GM19099 (cell line): ENCODE measurements around the gene RBM22.

ENCODE experiments used
- POLR2A ChIP-seq: IDR thresholded peaks from 3 replicates; pipeline ENCODE4 v1.6.1; 2011; ENCODE audit warnings: low read depth; ENCODE audit not compliant: insufficient read length; ENCODE audit errors: extremely low read depth

RBM22 gene

DNA sequence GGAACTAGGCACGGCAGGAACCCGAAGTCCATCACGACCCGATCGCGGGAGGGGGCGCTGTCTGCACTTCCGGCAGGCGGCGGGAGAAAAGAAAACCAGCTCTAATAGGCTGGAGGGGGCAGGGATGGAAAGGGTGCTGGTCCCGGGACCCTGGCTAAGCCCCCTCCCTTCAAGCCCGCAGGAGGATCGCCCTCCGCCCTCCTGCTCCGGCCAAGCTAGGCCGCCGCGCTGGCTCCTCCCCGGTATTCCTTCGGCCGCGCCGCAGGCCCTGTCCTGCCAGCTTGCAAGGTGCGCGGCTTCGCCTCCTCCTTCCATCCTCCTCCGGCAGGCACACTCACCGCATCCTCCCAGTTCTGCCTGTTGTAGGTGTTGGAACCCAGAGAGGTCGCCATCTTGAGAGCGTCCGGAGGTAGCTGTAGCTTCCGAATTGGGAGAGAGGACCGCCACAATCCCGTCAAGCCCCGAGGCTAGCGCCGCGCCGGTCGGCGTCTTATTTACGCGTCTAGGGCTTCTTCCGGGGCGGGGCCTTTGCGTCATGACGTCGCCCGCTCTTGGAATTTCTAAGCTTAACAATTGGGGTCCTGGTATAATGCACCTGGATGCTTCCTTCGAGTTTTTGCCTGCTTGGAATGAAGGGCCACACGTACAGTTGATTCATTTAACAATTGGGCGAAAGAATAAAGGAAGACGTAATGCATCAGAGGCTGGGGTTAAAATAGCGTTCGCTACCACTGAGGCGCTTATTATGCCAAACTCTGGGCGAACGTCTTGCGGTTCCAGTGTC is at the start of gene RBM22:
Gene RBM22 (minus strand): TSS at position 469 of the 784 bp plus-strand sequence. CDS start 77 bp downstream, at position 392.
- peak; percentile 85 for TF ChIP-seq POLR2A

- no peak for TF ChIP-seq POLR2A
These were observed 49.6 kb upstream of the RBM22 start for GRCh38 chr5:150750469-150750868.

DNA sequence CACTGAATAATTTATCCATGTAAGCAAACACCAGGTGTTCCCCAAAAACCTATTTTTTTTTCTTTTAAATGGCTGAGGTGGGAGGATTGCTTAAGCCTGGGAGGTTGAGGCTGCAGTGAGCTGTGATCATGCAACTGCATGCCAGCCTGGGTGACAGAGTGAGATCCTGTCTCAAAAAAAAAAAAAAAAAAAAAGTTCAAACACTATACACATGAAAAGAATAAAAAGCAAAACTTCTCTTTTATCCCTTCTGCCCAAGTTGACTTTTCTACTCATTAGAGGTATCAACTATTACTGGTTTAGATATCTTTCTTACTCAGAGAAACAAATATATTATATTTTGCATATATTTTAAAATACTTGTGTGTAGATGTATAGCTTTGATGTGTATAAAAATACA is 40.1 kb upstream of the RBM22 start:
- TF ChIP-seq POLR2A: no peak

DNA sequence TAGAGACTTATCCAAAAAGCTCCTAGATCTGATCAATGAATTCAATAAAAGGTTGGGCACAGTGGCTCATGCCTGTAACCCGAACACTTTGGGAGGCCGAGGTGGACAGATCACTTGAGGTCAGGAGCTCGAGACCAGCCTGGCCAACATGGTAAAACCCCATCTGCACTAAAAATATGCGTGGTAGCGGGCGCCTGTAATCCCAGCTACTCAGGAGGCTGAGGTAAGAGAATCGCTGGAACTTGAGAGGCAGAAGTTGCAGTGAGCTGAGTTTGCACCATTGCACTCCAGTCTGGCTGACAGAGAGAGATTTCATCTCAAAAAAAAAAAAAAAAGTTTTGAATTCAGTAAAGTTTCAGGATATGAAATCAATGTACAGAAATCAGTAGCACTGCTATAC is 38.0 kb upstream of the RBM22 start:
- TF ChIP-seq POLR2A: no peak

DNA sequence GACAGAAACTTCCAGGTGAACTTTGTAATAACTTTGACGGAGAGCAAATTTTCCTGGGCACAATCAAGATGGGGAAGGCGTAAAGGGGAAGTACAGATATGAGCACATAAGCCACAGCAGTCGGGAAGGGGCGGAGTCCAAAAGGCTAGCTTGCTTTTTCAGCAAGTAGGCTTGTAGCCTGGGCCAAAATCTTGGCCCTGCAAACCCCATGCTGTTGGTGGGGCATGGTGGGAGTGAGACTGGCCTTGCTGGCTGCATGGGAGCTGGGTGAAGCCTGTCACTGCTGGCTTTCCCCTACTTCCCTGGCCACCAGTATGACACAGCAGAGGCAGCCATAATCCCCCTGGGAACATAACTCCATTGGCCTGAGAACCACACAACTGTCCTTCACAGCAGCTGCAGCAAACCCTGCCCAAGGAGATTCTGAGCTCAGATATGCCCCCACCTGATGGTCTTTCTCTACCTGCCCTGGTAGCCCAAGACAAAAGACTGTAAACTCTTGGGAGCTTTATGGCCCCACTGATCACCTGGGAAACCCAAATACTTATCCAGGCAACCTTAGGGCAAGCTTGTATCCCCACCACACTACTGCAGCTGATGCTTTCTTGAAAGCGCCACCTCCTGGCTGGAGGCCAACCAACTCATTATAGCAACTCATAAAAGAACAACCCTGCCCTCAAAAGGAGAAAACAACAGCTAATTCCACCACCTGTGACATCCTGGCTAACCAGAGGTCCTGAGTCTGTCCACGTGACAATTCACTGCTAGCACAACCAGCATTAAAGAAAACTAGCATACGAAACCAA is 33.9 kb upstream of the RBM22 start:
- TF ChIP-seq POLR2A: no peak

DNA sequence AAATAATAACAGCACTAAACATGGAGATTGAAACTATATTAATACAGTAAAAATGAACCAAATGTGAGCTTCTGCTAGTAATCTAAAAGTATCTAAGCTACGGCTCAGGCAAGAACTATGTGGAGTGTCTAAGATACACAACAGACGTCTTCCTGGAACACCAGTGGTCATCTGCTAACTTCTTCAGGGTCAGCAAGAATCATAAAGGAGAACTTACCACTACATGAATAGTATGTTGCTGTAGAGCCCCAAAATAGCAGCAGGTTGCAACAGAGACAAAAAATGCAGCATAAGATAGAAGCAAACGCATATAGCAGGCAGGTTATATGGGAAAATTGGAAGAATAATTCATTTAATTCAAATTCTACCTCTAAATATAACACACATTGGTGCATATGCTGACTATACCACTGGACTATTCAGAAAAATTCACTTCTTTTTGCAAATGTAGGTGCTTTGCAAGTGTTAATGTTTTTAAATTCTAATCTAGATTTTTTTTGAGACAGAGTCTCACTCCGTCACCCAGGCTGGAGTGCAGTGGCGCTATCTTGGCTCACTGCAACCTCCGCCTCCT is 30.9 kb upstream of the RBM22 start:
- no peak for TF ChIP-seq POLR2A

GRCh38 chr5:150729859-150730258 is 29.0 kb upstream of the RBM22 start:
- no peak for TF ChIP-seq POLR2A

GRCh38 chr5:150723845-150724244 is 23.0 kb upstream of the RBM22 start:
- no peak for TF ChIP-seq POLR2A

DNA sequence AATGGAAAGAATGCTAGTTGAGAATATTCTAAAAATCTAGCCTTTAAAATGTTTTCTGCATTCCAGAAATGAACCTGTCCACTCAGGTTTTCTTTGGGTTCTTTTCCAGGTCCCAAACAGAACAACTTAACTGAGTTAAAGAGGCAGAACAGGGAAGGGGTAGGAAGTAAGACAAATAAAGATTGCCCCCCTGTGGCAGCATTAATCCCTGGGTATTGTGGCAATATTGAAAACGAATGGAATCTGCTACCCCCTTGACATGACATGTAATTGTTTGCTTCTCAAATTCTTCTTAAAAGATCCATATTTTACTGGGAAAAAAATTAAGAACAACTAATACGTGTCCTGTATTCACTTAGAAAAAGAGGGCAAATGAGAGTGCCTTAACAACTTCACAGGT is 9.3 kb upstream of the RBM22 start:
- no peak for TF ChIP-seq POLR2A

- no peak for TF ChIP-seq POLR2A
These were observed 6.0 kb upstream of the RBM22 start for GRCh38 chr5:150706776-150707390.

- TF ChIP-seq POLR2A: no peak
These were observed 2.9 kb upstream of the RBM22 start for GRCh38 chr5:150703762-150704161.

DNA sequence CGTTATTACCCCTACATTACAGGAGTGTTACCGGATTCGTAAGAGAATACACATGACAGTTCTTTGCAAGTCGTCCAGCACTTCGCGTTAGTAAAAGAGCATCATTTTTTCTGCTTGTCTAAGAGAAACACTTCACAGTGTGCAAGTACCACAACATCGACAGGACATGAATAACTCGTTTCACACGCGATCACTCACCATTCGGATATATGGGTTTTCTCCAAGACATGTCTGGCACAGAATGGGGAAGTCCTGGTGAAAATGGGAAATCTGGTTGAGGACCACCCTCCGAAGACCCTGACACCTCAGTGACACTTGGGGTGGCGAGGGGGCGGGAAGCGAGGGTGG is 642 bp downstream of the RBM22 start:
- no peak for TF ChIP-seq POLR2A

DNA sequence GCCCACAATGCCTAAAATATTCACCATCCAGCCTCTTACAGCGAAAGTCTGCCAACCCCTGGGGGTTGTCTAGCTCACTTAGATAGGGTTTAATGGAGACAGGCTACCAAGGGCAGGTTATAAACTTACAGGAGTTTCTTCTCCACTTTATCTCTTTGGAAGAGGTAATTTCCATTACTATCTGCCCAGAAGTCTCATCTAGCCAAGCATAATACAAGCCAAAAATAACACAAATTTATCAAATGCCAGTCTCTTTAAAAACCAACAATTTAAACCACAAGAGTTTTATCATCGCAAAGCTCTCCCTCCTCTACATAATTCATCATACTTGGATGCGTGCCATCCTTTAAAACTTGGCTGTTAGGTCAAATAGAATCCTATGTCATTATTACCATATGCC is 6.2 kb downstream of the RBM22 start:
- TF ChIP-seq POLR2A: no peak

GRCh38 chr5:150692276-150692675 is 8.6 kb downstream of the RBM22 start:
- TF ChIP-seq POLR2A: no peak

GRCh38 chr5:150690760-150691159 is 10.1 kb downstream of the RBM22 start:
- no peak for TF ChIP-seq POLR2A
